Ramos (cell line): Measurements from ENCODE around the gene ENDOV.

Experiments used
- in situ Hi-C: fragments of 300-500 bp; cut with MboI; formaldehyde crosslinking; loops from one replicate; pipeline ENCODE4 v1.14.3; 2022; ENCODE audit warnings: low sequenced_read_pairs; ENCODE audit not compliant: unreplicated experiment

The ENDOV gene

DNA sequence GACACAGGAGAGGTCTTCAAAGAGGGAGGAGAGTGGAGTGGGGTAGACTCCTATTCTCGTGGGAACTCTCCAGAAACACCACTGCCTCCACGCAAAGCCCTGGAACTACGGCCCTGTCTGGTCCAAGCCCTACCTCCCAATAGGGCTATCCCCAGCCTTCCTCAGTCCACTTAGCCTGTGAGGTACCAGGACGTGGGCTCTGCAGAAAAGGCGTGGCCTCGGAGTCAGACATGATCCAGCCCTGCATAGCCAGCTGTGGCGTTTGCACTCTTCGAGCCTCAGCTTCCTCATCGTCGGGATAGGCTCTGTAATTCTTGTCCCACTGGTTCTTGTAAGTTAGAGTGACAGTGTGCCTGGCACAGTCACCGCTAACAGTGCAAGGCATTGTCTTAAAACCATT is 13.8 kb downstream of the ENDOV start:
- in situ Hi-C loops: loop anchor here (5.0 to 10.0 kb wide), 3 partner anchors 149 to 554 kb away; no protein-coding TSS in a partner anchor

- in situ Hi-C loops: loop anchor here (5.0 to 10.0 kb wide), 3 partner anchors 148 to 553 kb away; no protein-coding TSS in a partner anchor
Observed at GRCh38 chr17:80429356-80430275, 14.6 kb downstream of the ENDOV start.

DNA sequence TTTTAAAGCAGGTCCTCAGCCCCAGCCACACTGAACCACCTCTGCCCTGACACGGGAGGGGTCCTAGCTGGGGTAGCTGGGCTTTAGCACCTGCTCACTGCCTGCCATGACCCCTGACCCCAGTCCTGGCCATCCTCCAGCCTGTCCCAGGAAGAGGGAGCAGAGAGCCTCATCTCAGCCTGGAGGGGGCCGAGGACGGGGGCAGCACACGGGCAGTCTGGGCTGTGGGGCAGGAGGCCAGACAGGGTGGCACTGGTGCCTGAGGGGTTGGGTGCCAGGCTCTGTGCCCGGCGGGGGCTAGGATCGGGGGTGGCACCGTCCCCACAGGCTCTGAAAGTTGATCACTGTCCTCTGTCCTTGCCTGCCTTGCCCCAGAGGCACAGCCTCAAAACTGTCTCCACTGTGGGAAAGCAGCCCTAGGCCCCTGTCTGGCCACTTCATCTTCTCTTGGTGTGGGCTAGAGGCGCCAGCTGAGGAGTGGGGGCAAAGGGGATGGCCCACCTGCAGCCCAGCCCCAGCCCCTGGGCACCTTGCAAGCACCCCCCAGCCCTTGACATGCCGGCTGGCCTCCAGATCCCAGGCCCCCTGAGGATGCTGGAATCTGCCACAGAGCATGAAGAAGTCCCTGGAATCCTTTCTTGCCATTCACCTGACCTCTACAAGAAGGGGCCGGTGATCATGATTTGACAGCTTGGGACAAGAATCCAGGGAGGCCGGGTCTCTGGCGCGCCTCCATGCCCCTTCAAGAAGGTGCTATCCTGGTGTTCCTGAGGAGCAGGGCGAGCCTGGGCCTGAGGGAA is 15.7 kb downstream of the ENDOV start:
- in situ Hi-C loops: no loop called here

DNA sequence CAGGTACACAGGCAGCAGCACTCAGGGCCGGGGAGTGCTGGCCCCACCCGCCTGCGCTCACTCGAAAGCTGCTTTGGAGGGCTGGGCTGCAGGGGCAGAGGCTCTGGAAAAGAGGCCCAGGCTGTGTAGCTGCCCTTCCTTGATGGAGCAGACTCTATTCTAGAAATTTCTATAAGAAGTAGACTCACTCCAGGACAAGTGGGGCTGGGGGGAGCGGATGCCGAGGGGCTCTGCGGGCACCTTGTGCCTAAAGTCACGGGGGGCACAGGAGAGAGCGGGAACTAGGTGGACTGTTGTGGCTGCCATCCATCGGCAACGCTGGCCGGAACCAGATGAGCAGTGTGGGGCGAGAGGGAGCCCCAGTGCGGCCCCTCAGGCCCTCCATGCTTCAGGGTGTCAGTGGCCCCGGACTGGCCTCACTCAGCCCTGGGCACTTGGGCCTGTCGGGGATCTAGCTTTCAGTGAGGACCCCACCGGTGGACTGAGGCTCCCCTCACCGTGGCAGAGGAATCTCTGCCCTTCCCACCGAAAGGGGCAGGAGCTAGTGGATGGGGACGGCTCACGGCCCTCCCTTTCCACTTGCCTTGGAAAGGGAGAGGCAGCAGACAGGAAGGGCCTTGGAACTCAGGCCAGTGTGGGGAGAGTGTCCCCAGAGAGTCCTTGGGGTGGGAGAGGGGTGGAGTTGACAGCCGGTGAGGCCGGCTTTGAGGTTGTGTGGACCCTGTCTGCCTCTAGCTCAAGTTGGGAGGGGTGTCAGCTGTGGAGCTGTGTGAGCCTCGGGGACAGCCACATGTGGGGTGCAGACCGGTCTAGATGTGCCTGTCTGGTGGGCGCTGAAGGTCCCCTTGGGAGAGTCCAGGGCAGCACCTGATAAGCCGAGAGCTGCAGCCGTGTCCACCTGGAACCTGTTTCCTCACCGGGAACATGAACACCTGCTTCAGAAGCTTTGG is 16.6 kb downstream of the ENDOV start:
- in situ Hi-C loops: no loop called here

DNA sequence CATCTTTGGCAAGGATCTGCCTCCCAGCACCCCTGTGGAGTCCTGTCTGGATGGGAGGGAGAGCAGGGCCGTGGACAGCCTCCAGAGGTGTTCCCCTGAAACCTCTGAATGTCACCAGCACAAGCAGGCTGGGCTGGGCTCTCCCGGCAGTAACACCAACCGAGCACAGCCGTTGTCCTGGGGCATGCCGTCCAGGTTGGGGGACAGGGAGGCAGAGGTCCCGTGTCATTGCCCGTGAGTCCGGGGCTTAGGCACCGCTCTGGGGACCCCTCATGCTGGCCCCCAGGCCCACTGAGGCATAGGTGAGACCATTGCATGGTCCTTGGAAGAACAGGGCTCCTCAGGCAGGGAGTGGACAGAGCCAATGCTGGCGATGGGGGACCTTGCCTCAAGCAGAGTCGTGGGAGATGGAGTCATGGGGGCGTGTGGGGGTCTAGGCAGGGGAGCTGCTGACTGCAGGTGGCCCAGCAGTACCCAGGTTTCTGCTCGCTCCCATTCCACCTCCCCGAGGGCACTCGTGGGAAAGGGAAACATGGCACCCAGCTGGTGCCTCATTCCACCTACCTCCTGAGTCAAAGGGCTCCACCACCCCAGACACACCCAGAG is 17.5 kb downstream of the ENDOV start:
- in situ Hi-C loops: no loop called here

DNA sequence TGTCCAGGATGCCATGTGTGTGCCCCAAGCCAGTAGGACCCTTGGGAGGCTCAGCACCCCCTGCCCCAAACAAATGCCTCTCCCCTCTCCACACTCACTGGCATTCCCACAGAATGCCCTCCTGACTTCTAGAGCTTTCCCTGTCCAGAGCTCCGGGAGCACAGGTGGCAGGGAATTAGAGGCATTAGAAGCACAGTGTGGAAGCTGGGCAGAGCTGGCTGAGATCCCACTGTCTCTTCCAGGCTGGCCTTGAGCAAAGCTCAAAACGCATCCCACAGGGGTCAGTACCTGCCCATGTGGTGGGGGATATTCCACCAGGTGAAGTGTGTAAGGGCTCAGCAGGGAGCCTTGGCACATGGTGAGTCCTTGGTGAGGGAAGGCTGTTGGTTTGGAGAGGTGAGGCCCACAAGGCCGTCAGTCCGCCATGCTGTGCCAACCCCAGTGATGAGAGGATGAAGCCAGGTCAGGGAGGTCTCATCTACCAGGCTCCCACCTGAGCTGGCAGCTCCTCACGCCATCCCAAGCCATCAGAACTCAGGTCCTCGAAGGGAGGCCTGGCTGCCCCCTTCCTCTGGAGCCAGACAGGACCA is 18.1 kb downstream of the ENDOV start:
- in situ Hi-C loops: no loop called here

- in situ Hi-C loops: no loop called here
Observed at GRCh38 chr17:80433916-80434666, 19.1 kb downstream of the ENDOV start.

DNA sequence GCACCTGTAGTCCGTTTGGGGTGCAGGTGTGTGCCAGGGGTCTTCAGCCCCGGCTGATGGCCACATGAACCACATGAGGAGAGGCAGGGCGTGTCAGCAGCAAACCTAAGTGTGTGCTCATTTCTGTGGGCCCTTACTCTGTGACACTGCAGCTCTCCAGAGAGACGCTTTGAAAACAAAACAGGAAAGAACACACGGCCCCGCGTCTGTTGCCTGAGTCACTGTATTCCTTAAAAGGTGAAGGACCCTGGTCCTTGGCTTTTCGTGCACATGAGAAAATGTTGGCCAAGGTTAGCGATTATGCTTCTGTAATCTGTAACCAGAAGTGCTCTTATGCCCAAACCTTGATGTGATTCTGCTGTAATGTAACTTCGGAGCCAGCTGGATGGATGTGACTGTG is 22.6 kb downstream of the ENDOV start:
- in situ Hi-C loops: no loop called here

GRCh38 chr17:80438806-80439205 is 23.8 kb downstream of the ENDOV start:
- in situ Hi-C loops: no loop called here

- in situ Hi-C loops: no loop called here
Observed at GRCh38 chr17:80439499-80439898, 24.5 kb downstream of the ENDOV start.

DNA sequence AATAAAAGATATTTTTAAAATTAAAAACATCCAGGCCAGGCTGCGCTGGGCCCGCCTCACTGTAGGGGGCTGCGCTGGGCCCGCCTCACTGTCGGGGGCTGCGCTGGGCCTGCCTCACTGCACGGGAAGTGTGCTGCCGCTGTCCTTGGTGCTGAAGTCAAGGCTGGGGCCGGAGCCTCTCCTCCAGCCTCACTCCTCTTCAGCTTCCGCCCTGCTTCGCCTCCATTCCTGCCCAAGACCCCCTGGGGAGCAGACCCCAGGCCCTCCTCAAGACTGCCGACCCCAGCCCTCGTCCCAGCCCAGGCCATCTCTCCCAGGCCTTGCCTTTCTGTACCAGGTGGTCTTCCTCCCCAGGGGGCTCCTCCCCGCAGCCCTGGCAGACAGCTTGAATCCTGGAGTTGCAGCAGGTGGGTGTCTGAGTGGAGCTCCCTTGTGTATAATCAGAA is 26.2 kb downstream of the ENDOV start:
- in situ Hi-C loops: no loop called here

DNA sequence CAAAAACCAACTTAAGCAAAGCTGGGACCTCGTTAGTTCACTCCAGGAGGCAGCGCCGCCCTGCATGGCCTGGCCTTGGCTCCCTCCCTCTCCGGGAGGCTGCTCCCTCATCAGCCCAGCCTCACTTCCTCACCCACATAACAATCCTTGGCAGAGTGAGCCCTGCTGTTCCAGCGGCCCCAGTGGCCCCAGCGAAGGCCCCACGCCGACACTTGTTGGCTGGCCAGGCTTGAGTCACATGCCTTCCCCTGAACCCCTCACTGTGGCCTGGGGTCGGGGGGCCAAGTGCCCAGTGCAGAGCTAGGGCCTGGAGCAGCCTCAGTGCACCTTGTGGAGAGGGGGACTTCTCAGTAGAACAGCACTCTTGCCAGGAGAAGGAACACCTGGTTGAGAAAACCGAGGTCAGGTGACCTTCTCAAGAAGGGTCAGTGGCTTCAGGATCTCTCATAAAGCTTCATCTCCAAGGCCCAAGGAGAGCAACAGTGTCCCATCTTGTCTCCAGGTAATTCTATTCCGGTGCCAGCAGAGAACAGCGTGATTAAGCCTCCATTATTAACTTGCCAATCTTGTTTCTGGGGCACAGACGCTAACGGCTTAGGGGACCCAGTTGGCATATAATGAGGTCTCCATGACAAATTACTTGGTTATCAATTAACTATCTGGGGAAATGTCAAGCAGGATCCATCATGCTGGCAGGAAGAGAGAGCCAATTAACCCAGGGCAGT is 26.8 kb downstream of the ENDOV start:
- in situ Hi-C loops: no loop called here

DNA sequence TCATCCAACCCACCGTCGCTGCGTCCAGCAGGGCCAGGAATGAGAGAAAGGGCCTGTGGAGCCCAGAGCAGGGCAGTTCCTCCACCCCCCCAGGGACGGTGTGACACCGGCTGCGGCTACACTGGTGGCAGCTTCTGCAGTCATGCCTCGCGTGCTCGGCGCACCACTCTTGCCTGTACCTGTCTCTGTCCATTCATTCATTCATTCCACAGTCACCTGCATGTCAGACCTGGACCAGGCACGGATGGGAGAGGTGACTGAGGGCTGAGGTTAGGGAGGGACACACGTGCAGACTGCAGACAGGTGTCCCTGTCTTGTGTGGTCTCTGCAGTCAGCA is 27.3 kb downstream of the ENDOV start:
- in situ Hi-C loops: no loop called here

GRCh38 chr17:80442764-80443163 is 27.8 kb downstream of the ENDOV start:
- in situ Hi-C loops: no loop called here

GRCh38 chr17:80443498-80443897 is 28.5 kb downstream of the ENDOV start:
- in situ Hi-C loops: no loop called here

GRCh38 chr17:80443916-80444643 is 29.1 kb downstream of the ENDOV start:
- in situ Hi-C loops: no loop called here

DNA sequence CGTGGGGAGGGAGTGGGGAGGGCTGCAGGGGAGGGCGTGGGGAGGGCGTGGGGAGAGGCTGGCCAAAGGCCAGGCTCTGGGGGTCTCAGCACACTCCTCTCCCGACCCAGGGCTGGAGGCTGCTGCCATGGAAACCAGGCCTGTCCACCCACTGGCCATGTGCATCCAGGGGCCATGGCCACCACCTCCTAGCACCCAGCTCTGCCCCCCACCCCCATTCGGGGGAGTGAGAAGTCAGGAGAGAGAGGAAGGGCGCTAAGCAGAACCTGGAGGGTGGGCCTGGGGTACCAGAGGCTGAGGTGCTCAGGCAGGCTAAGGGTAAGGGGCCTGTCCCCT is 29.6 kb downstream of the ENDOV start:
- in situ Hi-C loops: no loop called here
